ENCODE results near the gene IFNL4.

- no peak for TF ChIP-seq REST (IDR thresholded peaks at IDR 0.05; ENCODE audit: insufficient read depth in 1 of 2, low read depth in 2 of 2, low read length in 2 of 2)
- TF ChIP-seq POLR2AphosphoS5 (IDR thresholded peaks at IDR 0.05; ENCODE audit: low read depth, low read length) = no peak
- TF ChIP-seq TAF1 (IDR thresholded peaks at IDR 0.05; ENCODE audit: borderline replicate concordance, insufficient read depth, low read length) = no peak
- no peak for TF ChIP-seq FOXP2 (optimal IDR thresholded peaks at IDR 0.05; ENCODE audit: borderline replicate concordance, extremely low read depth, extremely low read length, insufficient read depth)
- TF ChIP-seq SIN3A (IDR thresholded peaks at IDR 0.05; ENCODE audit: borderline replicate concordance, insufficient read depth, low read length) = no peak
These were observed 21.6 kb upstream of the IFNL4 start for GRCh38 chr19:39270036-39270871.
